Measurements from ENCODE around the gene ALDH3A1.

ALDH3A1 gene

DNA sequence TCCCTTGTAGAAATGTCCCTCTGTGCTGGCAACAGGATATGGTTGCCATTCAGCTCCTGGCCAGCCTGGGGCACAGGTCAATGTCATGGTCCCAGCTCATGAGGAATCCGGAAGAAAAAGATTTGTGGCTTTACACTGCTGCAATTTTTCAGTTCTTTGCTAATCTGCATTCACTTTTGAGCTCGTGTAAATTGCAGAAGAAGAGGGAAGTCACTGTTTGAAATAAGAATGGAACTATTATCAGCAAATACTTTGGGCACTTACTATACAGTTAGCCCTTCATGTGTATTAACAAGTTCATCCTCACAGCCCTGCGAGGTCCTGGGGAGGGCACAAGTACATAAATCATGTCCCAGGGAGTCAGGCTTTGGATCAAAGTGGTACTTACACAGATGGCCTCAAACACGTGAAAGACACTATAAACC is 45.9 kb downstream of the ALDH3A1 start:
- no peak for DNase-seq
